ENCODE data around the gene ITPK1.

DNA sequence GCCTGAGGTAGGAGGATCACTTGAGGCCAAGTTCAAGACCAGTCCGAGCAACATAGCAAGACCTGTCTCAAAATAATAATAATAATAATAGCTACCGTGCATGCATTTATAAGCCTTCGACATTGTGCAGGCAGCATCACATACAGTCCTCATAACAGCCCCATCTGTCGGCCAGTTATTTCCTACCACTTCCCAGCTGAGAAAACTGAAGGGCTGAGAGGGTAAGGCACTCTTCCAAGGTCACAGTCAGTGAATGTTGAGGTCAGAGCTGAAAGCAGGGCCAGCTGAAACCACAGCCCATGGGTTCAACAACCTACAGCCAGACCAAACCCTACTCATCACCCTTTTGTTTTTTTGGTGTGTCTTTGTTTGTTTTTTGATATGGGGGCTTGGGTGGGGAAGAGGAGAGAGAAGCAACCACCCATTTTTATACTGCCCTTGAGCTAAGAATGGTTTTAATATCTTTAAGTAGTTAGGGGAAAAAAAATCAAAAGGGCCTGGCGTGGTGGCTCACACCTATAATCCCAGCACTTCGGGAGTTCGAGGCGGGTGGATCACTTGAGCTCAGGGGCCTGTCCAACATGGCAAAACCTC lies 16.8 kb upstream of the ITPK1 start:
- TF ChIP-seq, protein P1, sequence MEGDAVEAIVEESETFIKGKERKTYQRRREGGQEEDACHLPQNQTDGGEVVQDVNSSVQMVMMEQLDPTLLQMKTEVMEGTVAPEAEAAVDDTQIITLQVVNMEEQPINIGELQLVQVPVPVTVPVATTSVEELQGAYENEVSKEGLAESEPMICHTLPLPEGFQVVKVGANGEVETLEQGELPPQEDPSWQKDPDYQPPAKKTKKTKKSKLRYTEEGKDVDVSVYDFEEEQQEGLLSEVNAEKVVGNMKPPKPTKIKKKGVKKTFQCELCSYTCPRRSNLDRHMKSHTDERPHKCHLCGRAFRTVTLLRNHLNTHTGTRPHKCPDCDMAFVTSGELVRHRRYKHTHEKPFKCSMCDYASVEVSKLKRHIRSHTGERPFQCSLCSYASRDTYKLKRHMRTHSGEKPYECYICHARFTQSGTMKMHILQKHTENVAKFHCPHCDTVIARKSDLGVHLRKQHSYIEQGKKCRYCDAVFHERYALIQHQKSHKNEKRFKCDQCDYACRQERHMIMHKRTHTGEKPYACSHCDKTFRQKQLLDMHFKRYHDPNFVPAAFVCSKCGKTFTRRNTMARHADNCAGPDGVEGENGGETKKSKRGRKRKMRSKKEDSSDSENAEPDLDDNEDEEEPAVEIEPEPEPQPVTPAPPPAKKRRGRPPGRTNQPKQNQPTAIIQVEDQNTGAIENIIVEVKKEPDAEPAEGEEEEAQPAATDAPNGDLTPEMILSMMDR (IDR thresholded peaks at IDR 0.05): peak in 2 of 6 experiments; percentile 18 to 33
- TF ChIP-seq POLR2A (IDR thresholded peaks at IDR 0.05): no peak

Measured in thyroid gland (tissue), 4 donors.